K562 (cell line): ENCODE data around the gene SESN2. TPM values are rescaled to one million over a fixed set of nuclear protein-coding genes. Genes with fewer than 3 reads are reported as not detected.
A peak's percentile ranks its signal among the peaks of the same experiment; 100 is the strongest.

Experiments
- ARHGAP35 ChIP-seq: fragments of 450-650 bp; IDR thresholded peaks from 2 replicates; pipeline ENCODE4 v1.6.1; 2018; ENCODE audit not compliant: partially characterized antibody
- CBX1 ChIP-seq: sonication (generic); IDR thresholded peaks from 2 replicates; pipeline ENCODE4 v1.6.1; 2016; ENCODE audit warnings: antibody characterized with exemption, low read depth, mild to moderate bottlenecking
- DMBX1 ChIP-seq: fragments of 250-450 bp; sonication (Bioruptor Pico); IDR thresholded peaks from 2 replicates; pipeline ENCODE4 v1.8.0; 2022; ENCODE audit warnings: inconsistent platforms, mild to moderate bottlenecking, moderate library complexity, borderline replicate concordance
- JUN ChIP-seq, 2 experiments: sonication (generic) in 1 of 2; formaldehyde crosslinking in 1 of 2; IDR thresholded peaks; 2 replicates each; pipeline versions ENCODE4 v1.6.1 to v1.8.0; 2012 to 2022; ENCODE audit warnings: borderline replicate concordance in 2 of 2, mild to moderate bottlenecking in 2 of 2, improper control_type of control experiment in 1 of 2, low read depth in 1 of 2, low read length in 1 of 2, missing genetic modification reagents in 1 of 2
- KAT7 ChIP-seq: sonication (generic); formaldehyde crosslinking; IDR thresholded peaks from 2 replicates; pipeline ENCODE4 v1.8.0; 2022; ENCODE audit warnings: missing genetic modification reagents, mild to moderate bottlenecking, borderline replicate concordance
- L3MBTL2 ChIP-seq: fragments of 450-650 bp; IDR thresholded peaks from 2 replicates; pipeline ENCODE4 v1.6.1; 2016; ENCODE audit warnings: mild to moderate bottlenecking, moderate library complexity
- MCM7 ChIP-seq, 2 experiments: fragments of 450-650 bp; IDR thresholded peaks; 2 replicates each; pipeline ENCODE4 v1.6.1; 2016 to 2018
- NR2C2 ChIP-seq, 2 experiments: fragments of 200-800 bp in 1 of 2; sonication (Bioruptor generic) in 1 of 2; sonication (generic) in 1 of 2; formaldehyde crosslinking in 1 of 2; IDR thresholded peaks; 2 replicates each; pipeline versions ENCODE4 v1.6.1 to v1.8.0; 2016 to 2022; ENCODE audit warnings: mild to moderate bottlenecking in 1 of 2, missing compliant biosample characterization in 1 of 2, missing genetic modification characterization in 1 of 2, missing genetic modification reagents in 1 of 2
- PHF21A ChIP-seq: fragments of 450-650 bp; IDR thresholded peaks from 2 replicates; pipeline ENCODE4 v1.6.1; 2017; ENCODE audit warnings: low read depth, borderline replicate concordance
- RB1 ChIP-seq: fragments of 450-650 bp; IDR thresholded peaks from 2 replicates; pipeline ENCODE4 v1.6.1; 2017; ENCODE audit warnings: low read depth, mild to moderate bottlenecking
- RBFOX2 ChIP-seq: fragments of 200-400 bp; formaldehyde crosslinking; IDR thresholded peaks from 2 replicates; pipeline ENCODE4 v1.6.1; 2017; ENCODE audit warnings: low read depth, mild to moderate bottlenecking, low read length, moderate library complexity
- RUNX1 ChIP-seq: sonication (generic); IDR thresholded peaks from 2 replicates; pipeline ENCODE4 v1.6.1; 2016; ENCODE audit warnings: antibody characterized with exemption, low read depth
- SNIP1 ChIP-seq: fragments of 450-650 bp; IDR thresholded peaks from 2 replicates; pipeline ENCODE4 v1.7.1; 2017; ENCODE audit warnings: low read depth, mild to moderate bottlenecking
- TEAD2 ChIP-seq: fragments of 450-650 bp; IDR thresholded peaks from 2 replicates; pipeline ENCODE4 v1.6.1; 2016; ENCODE audit warnings: missing genetic modification characterization, control low read depth, missing compliant biosample characterization
- ZC3H11A ChIP-seq: IDR thresholded peaks from 2 replicates; pipeline ENCODE4 v1.6.1; 2012; ENCODE audit warnings: low read depth, low read length, improper control_type of control experiment
- ZEB2 ChIP-seq: fragments of 450-650 bp; IDR thresholded peaks from 2 replicates; pipeline ENCODE4 v1.6.1; 2016
- ZNF165 ChIP-seq: fragments of 250-450 bp; sonication (Bioruptor Pico); IDR thresholded peaks from 2 replicates; pipeline ENCODE4 v1.4.0; 2020; ENCODE audit warnings: borderline replicate concordance
- ZNF445 ChIP-seq: fragments of 250-450 bp; sonication (Bioruptor Pico); IDR thresholded peaks from 2 replicates; pipeline ENCODE4 v1.4.0; 2020; ENCODE audit warnings: low read depth, mild to moderate bottlenecking, moderate library complexity
- ZNF449 ChIP-seq: fragments of 250-450 bp; sonication (Bioruptor Pico); IDR thresholded peaks from 2 replicates; pipeline ENCODE4 v1.8.0; 2022; ENCODE audit warnings: moderate library complexity, mild to moderate bottlenecking, inconsistent platforms
- ZNF77 ChIP-seq: fragments of 250-450 bp; sonication (Bioruptor Pico); IDR thresholded peaks from 2 replicates; pipeline ENCODE4 v1.5.0; 2020
- polyA plus RNA-seq, 8 experiments: library from polyadenylated mRNA; depleted of rRNA in 4 of 8; stranded (reverse) in 5 of 8; unstranded in 3 of 8; fragments of >200 nt; fragmentation: Nextera tagmentation in 2 of 8; fragmentation: Illumina TruSeq in 1 of 8; extraction: Ambion mirVana in 2 of 8; extraction: Trizol in 1 of 8; gene quantifications; 2 replicates each; pipeline versions ENCODE4 v1.2.1 to v1.2.3, GENCODE V29; 2011 to 2014; ENCODE audit warnings: inconsistent platforms in 1 of 8, missing spikeins in 1 of 8
- total RNA-seq, 7 experiments: library from RNA; depleted of rRNA in 6 of 7; stranded (reverse); fragments of >200 nt in 6 of 7; fragmentation: Illumina TruSeq in 2 of 7; extraction: Trizol in 2 of 7; gene quantifications; 2 replicates each; pipeline versions ENCODE4 v1.2.1 to v1.2.3, GENCODE V29; 2011 to 2021; ENCODE audit warnings: low replicate concordance in 1 of 7
- TF ChIP-seq, protein P1 (sequence below): fragments of 250-450 bp; sonication (Bioruptor Pico); IDR thresholded peaks from 2 replicates; pipeline ENCODE4 v1.8.0; 2022; ENCODE audit warnings: moderate library complexity, mild to moderate bottlenecking, inconsistent platforms
- TF ChIP-seq, protein P2 (sequence below): sonication (generic); formaldehyde crosslinking; IDR thresholded peaks from 2 replicates; pipeline ENCODE4 v1.8.0; 2022; ENCODE audit warnings: mild to moderate bottlenecking, missing genetic modification reagents, borderline replicate concordance
- TF ChIP-seq, protein P3 (sequence below): sonication (generic); formaldehyde crosslinking; IDR thresholded peaks from 2 replicates; pipeline ENCODE4 v1.8.1; 2023; ENCODE audit warnings: mild to moderate bottlenecking, missing genetic modification reagents

The SESN2 gene
- total and polyA plus RNA-seq, 9 of the 15 experiments (the other 6 are each of a cell fraction or from before 2014, with no cell fraction given): 3.7 to 71.3 (median 16.8) TPM

DNA sequence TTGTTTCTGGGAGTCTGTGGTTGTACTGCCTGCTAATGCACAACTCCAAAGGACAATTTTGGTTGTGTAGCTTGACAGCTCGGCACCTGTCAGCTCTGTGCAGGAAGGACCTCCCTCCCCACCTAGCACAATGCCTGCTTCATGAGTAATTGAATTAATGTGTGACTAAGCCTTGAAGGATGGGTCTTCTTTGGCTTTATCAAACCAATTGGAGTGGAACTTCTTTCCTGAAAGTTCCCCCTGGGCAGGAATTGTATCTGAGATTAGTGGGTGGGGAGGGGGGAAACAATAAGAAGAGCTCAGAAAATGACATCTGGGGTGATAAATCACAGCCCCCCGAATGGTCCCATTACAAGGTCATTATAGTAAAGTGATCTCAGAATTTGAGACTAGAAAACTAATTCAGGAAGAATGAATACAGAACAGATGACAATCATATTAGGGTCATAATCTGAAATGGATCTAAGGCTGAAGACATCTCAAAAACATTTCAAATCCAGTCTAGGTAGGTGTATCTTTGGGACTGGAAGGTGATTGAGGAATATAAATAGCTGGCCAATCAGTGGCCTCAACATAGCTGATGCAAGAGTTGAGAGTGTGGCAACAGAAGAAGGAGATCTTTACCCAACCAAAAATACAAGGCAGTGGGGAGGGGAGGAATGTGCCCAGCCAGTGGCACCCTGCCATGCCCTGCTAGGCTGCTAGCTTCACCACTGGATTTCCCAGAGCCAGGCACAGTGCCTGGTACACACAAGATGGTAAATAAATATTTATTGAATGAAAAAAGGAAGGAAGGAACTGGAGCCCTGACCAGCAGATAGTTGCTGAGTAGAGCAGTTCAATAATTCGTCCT, 10.1 kb upstream of the SESN2 start (continued):
- TF ChIP-seq RBFOX2 (peak; percentile 56), ZNF165 (CRISPR knock-in tag) (no peak), ZNF77 (CRISPR knock-in tag) (no peak), ZNF445 (CRISPR knock-in tag) (no peak), L3MBTL2 (no peak), TEAD2 (tag) (peak; percentile 71; the same call in 1 of the 2 replicates), RUNX1 (no peak), ZEB2 (peak; percentile 74; the same call in 1 of the 2 replicates), KAT7 (CRISPR knock-in tag) (no peak), DMBX1 (CRISPR knock-in tag) (peak; percentile 73), ARHGAP35 (no peak), PHF21A (peak; percentile 84; the same call in 1 of the 2 replicates), RB1 (no peak), ZC3H11A (no peak), JUN (IDR thresholded peaks at IDR 0.05; ENCODE audit: borderline replicate concordance, low read depth, low read length) (peak; percentile 61; the same call in 1 of the 2 replicates), JUN (CRISPR knock-in tag; IDR thresholded peaks at IDR 0.05; ENCODE audit: borderline replicate concordance) (no peak), SNIP1 (no peak), ZNF449 (CRISPR knock-in tag) (peak; percentile 70; the same call in 1 of the 2 replicates), MCM7 (IDR thresholded peaks at IDR 0.05) (no peak), CBX1 (no peak), NR2C2 (CRISPR knock-in tag; IDR thresholded peaks at IDR 0.05) (no peak), NR2C2 (tag; IDR thresholded peaks at IDR 0.05) (no peak; the same call in 1 of the 2 replicates)
- TF ChIP-seq, protein P1, sequence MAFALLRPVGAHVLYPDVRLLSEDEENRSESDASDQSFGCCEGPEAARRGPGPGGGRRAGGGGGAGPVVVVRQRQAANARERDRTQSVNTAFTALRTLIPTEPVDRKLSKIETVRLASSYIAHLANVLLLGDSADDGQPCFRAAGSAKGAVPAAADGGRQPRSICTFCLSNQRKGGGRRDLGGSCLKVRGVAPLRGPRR (CRISPR knock-in tag): peak; percentile 68; the same call in 1 of the 2 replicates
- TF ChIP-seq, protein P2, sequence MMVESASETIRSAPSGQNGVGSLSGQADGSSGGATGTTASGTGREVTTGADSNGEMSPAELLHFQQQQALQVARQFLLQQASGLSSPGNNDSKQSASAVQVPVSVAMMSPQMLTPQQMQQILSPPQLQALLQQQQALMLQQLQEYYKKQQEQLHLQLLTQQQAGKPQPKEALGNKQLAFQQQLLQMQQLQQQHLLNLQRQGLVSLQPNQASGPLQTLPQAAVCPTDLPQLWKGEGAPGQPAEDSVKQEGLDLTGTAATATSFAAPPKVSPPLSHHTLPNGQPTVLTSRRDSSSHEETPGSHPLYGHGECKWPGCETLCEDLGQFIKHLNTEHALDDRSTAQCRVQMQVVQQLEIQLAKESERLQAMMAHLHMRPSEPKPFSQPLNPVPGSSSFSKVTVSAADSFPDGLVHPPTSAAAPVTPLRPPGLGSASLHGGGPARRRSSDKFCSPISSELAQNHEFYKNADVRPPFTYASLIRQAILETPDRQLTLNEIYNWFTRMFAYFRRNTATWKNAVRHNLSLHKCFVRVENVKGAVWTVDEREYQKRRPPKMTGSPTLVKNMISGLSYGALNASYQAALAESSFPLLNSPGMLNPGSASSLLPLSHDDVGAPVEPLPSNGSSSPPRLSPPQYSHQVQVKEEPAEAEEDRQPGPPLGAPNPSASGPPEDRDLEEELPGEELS (CRISPR knock-in tag): peak; percentile 33; the same call in 1 of the 2 replicates
- TF ChIP-seq, protein P3, sequence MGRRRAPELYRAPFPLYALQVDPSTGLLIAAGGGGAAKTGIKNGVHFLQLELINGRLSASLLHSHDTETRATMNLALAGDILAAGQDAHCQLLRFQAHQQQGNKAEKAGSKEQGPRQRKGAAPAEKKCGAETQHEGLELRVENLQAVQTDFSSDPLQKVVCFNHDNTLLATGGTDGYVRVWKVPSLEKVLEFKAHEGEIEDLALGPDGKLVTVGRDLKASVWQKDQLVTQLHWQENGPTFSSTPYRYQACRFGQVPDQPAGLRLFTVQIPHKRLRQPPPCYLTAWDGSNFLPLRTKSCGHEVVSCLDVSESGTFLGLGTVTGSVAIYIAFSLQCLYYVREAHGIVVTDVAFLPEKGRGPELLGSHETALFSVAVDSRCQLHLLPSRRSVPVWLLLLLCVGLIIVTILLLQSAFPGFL (CRISPR knock-in tag): no peak
